Left colon (tissue), 2 donors: Measurements from ENCODE around the gene TSKS. TPM values are rescaled to one million over a fixed set of nuclear protein-coding genes. Genes with fewer than 3 reads are reported as not detected.
"Not testable (repeated sequence)": the region's sequence is repeated elsewhere in the genome, so short reads cannot be mapped to it uniquely, and the experiment has no call there.

Source experiments
- ATAC-seq: fragments of 200-7000 bp; cut with Tn5 transposase; one replicate; pipeline ENCODE4 v1.9.1; 2020; ENCODE audit warnings: mild to moderate bottlenecking, moderate library complexity
- DNase-seq, 2 donors: peaks; one replicate each; pipeline ENCODE4 v3.0.0-alpha.2; 2020
- intact Hi-C, 2 donors: fragments of 100-400 bp; cut with DNase I in 1 of 2; cut with micrococcal nuclease in 1 of 2; formaldehyde crosslinking; loops; one replicate each; pipeline versions ENCODE4 v1.11.2 to v1.14.0; 2022; cut with DNase I, micrococcal nuclease
- total RNA-seq, 2 donors: library from RNA; stranded (reverse); fragmentation: NEBNext Ultra II Directional; extraction: Animal tissue kit (Norgen Biotek cat#: 25700); gene quantifications; one replicate each; pipeline ENCODE4 v1.2.1, GENCODE V29; 2021
- donor health status: DM: no; HTN: no; CAD: no.
- donor health status: DM: yes; HTN: yes; CAD: no.

TSKS gene
- total RNA-seq, 2 donors from 2014 or later, result 0.21 to 0.22 TPM

DNA sequence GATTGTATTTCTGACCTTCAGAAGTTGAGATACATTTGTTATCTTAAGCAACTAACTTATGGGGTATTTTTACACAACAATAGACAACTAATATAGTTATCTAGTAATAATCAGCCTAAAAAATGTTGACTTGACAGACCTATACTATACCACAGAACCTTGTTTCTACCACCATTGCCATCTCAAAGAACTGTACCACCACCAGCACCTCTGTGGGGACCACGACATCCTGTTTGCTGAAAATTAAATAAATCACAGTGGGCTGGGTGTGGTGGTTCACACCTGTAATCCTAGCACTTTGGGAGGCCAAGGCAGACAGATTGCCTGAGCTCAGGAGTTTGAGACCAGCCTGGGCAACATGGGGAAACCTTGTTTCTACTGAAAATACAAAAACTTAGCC lies 24.0 kb downstream of the TSKS start:
- no peak for DNase-seq
- no peak for ATAC-seq
- intact Hi-C loops, result no loop called here

- ATAC-seq, result no peak
- no peak for DNase-seq
- intact Hi-C loops, result no loop called here
Observed at GRCh38 chr19:49738268-49738667, 24.8 kb downstream of the TSKS start.

DNA sequence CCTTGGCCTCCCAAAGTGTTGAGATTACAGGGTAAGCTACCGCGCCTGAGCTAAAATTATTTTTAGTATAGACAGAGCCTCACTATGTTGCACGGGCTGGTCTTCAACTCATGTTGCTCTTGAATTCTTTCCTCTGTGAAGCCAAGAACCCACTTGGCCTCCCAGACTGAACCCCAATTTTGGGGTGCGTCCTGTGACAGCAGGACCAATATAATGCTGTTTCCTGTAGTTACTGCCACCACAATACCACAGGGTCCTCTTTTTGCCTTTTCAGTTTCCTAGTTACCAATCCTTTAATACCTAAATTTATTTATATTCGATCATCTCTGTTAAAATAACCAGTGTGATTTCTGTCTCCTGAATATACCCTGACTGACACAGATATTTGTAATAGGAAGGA lies 32.9 kb downstream of the TSKS start:
- no peak for ATAC-seq
- intact Hi-C loops, result no loop called here
- DNase-seq, result no peak

GRCh38 chr19:49727217-49728030 lies 35.7 kb downstream of the TSKS start:
- no peak for ATAC-seq
- intact Hi-C loops, result no loop called here
- DNase-seq, result no peak

- ATAC-seq, intact Hi-C loops, DNase-seq: not testable (repeated sequence)
Observed at GRCh38 chr19:49719420-49719819, 43.7 kb downstream of the TSKS start.

DNA sequence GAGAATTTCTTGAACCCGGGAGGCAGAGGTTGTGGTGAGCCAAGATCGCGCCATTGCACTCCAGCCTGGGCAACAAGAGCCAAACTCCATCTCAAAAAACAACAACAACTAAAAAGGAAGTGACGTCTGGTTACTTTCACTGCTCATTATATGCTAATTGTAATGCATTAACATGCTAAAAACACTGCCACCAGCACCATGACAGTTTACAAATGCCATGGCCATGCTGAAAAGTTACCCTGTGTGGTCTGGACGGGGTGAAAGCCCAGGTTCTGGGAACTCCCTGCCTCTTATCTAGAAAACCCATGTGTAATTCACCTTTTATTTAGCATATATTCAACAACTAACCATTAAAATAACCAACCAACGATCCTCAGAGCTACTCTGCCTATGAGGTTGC lies 44.1 kb downstream of the TSKS start:
- intact Hi-C loops, result no loop called here
- DNase-seq, result no peak
- ATAC-seq, result no peak

GRCh38 chr19:49718511-49718910 lies 44.6 kb downstream of the TSKS start:
- DNase-seq (no peak), ATAC-seq (no peak)
- intact Hi-C loops, result no loop called here

- ATAC-seq (no peak), DNase-seq (no peak)
- intact Hi-C loops, result no loop called here
Observed at GRCh38 chr19:49716154-49716553, 47.0 kb downstream of the TSKS start.

DNA sequence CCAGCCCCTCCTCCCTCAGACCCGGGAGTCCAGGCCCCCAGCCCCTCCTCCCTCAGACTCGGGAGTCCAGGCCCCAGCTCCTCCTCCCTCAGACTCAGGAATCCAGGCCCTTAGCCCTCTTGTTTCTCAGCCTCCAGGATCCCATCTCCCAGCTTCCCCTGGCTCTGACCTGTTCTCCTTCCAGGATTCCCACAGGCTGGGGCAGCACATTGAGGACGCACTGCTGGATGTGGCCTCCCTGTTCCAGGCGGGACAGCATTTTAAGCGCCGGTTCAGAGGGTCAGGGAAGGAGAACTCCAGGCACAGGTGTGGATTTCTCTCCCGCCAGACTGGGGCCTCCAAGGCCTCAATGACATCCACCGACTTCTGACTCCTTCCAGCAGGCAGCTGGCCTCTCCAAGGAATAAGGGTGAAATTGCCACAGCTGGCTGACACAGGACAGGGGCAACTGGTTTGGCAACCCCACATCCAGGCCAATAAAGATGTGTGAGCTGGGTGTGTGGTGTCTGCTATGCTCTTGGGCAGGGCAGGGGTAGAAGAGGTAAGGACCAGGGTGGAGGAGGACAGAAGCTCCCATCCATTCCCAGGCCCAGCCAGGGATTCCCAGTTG lies 49.8 kb downstream of the TSKS start:
- ATAC-seq (peak; percentile 42), DNase-seq (no peak)
- intact Hi-C loops, result no loop called here

- peak; percentile 29 to 50 for DNase-seq
- intact Hi-C loops, result no loop called here
- ATAC-seq, result peak; percentile 55
Observed at GRCh38 chr19:49712397-49712859, 50.7 kb downstream of the TSKS start.

GRCh38 chr19:49710372-49710951 lies 52.6 kb downstream of the TSKS start:
- intact Hi-C loops, result no loop called here
- no peak for DNase-seq
- ATAC-seq, result no peak

- ATAC-seq, result no peak
- intact Hi-C loops, result no loop called here
- no peak for DNase-seq
Observed at GRCh38 chr19:49705919-49706318, 57.2 kb downstream of the TSKS start.

- no peak for ATAC-seq
- intact Hi-C loops, result no loop called here
Observed at GRCh38 chr19:49704888-49705642, 58.0 kb downstream of the TSKS start.

DNA sequence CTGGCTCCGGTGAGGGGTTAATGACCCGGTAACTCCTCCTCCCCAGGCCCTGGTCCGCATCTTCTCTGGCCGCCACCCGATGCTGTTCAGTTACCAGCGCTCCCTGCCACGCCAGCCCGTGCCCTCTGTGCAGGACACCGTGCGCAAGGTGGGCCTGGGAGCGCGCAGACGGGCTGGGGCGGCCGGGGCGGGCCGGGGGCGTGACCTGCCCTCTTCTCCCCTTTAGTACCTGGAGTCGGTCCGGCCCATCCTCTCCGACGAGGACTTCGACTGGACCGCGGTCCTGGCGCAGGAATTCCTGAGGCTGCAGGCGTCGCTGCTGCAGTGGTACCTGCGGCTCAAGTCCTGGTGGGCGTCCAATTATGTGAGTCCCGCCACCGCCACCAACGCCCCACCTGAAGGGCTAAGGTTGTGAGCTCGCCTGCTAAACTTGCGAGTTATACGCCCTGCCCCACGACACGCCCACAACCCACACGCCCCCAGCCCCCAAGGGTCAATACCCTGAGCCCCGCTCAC lies 61.8 kb downstream of the TSKS start:
- intact Hi-C loops, result no loop called here
- peak; percentile 14 for ATAC-seq
- no peak for DNase-seq

More at GRCh38 chr19:49704888-49705642, 58.0 kb downstream of the TSKS start:
- no peak for DNase-seq

DNA sequence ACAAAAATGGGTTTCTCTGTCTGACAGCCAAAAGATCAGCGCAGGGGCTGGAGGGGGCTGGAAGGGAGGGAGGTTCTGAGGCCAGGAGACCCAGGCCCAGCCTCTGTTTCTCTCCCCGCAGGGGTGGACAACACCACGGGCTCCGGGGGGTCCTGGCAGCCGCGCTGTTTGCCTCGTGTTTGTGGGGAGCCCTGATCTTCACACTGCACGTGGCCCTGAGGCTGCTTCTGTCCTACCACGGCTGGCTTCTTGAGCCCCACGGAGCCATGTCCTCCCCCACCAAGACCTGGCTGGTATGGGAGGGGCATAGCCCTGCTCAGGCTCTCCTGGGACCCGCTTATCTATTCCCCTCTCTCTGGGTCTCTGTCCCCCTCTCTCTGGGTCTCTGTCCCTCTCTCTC lies 62.5 kb downstream of the TSKS start:
- intact Hi-C loops, result no loop called here
- no peak for ATAC-seq
- no peak for DNase-seq

DNA sequence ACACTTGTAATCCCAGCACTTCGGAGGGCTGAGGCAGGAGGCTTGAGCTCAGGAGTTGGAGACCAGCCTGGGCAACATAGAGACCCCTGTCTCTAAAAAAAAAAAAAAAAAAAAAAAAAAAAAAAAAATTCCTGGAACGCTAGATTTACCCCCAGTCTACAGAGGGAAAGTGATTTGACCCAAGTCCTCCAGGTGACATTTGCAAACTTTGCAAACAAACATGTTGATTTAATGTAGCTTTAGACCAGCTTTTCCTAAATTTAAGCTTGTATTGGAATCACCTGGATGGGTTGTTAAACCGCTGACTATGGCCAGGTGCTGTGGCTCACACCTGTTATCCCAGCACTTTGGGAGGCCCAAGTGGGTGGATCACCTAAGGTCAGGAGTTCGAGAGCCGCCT lies 63.7 kb downstream of the TSKS start:
- ATAC-seq (no peak), DNase-seq (no peak)
- intact Hi-C loops, result no loop called here

- intact Hi-C loops, result no loop called here
- no peak for ATAC-seq
- no peak for DNase-seq
Observed at GRCh38 chr19:49696865-49697264, 66.2 kb downstream of the TSKS start.

GRCh38 chr19:49696115-49696514 lies 67.0 kb downstream of the TSKS start:
- intact Hi-C loops, result no loop called here
- DNase-seq (no peak), ATAC-seq (no peak)

DNA sequence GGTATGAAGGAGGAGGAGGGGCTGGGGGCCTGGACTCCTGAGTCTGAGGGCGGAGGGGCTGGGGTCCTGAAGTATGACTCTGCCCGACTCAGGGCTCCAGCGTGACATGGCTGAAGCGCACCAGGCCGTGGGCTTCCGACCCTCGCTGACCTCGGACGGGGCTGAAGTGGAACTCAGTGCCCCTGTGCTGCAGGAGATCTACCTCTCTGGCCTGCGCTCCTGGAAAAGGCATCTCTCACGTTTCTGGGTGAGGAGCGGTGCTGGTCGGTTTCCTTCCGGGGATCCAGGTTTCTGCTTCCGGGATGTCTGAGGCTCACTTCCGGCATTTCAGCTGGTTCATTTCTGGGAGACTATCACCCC lies 71.0 kb downstream of the TSKS start:
- intact Hi-C loops, result no loop called here
- ATAC-seq (no peak), DNase-seq (no peak)
